PC-9 (cell line): ENCODE data around the gene SCLY. TPM values are rescaled to one million over a fixed set of nuclear protein-coding genes. Genes with fewer than 3 reads are reported as not detected.

ENCODE experiments used
- BruUV-seq: library from RNA; stranded (reverse); fragments of 400-500 nt; replicated peaks from 2 replicates; lab custom pipeline; 2021; lab: Mats Ljungman, UMichigan
- CTCF ChIA-PET: fragments of 300-600 bp; sonication (Branson Sonifier 250); formaldehyde crosslinking; loops from one replicate; lab custom pipeline; 2022; ENCODE audit warnings: antibody characterized with exemption; lab: Charles Lee
- POLR2A ChIA-PET: fragments of 300-600 bp; sonication (Branson Sonifier 250); formaldehyde crosslinking; loops from one replicate; lab custom pipeline; 2022; ENCODE audit warnings: antibody characterized with exemption; ENCODE audit not compliant: unreplicated experiment; lab: Charles Lee
- DNase-seq, 2 experiments: peaks; one replicate each; pipeline versions ENCODE4 v3.0.0 to v3.0.0-alpha.2; 2015 to 2022; ENCODE audit warnings: mixed read lengths in 1 of 2
- H2AFZ ChIP-seq: fragments of 200-600 bp; sonication (generic); 2 replicates; pipeline ENCODE4 v1.8.1; 2017; ENCODE audit warnings: antibody characterized with exemption
- H3F3A ChIP-seq: fragments of 200-600 bp; sonication (generic); 2 replicates; pipeline ENCODE4 v1.8.1; 2017; ENCODE audit warnings: antibody characterized with exemption, mild to moderate bottlenecking, low read depth; ENCODE audit not compliant: insufficient read depth
- H3K27ac ChIP-seq: fragments of 200-600 bp; sonication (generic); 2 replicates; pipeline ENCODE4 v1.6.1; 2016; ENCODE audit warnings: mixed run types
- H3K27me3 ChIP-seq: fragments of 200-600 bp; sonication (generic); 2 replicates; pipeline ENCODE4 v1.6.1; 2016; ENCODE audit warnings: low read depth, mixed run types; ENCODE audit not compliant: insufficient read depth
- H3K36me3 ChIP-seq: fragments of 200-600 bp; sonication (generic); 2 replicates; pipeline ENCODE4 v1.6.1; 2016; ENCODE audit warnings: low read depth, mixed run types
- H3K4me1 ChIP-seq: fragments of 200-600 bp; sonication (generic); replicated peaks from 2 replicates; pipeline ENCODE4 v1.6.1; 2016; ENCODE audit warnings: mixed run types; ENCODE audit not compliant: insufficient read depth
- H3K4me2 ChIP-seq: fragments of 200-600 bp; sonication (generic); 2 replicates; pipeline ENCODE4 v1.6.1; 2017; ENCODE audit warnings: mixed run types
- H3K4me3 ChIP-seq: fragments of 200-600 bp; sonication (generic); 2 replicates; pipeline ENCODE4 v1.6.1; 2016; ENCODE audit warnings: mixed run types
- H3K79me2 ChIP-seq: fragments of 200-600 bp; sonication (generic); 2 replicates; pipeline ENCODE4 v1.6.1; 2017; ENCODE audit warnings: low read depth, mixed run types
- H3K9me2 ChIP-seq: fragments of 200-600 bp; sonication (generic); 2 replicates; pipeline ENCODE4 v1.8.1; 2017; ENCODE audit warnings: mild to moderate bottlenecking; ENCODE audit not compliant: insufficient read depth
- H3K9me3 ChIP-seq: fragments of 200-600 bp; sonication (generic); 2 replicates; pipeline ENCODE4 v1.8.1; 2016; ENCODE audit warnings: low read depth; ENCODE audit not compliant: insufficient read depth
- H4K20me1 ChIP-seq: fragments of 200-600 bp; sonication (generic); 2 replicates; pipeline ENCODE4 v1.8.1; 2017; ENCODE audit not compliant: insufficient read depth
- EZH2 ChIP-seq: fragments of 200-600 bp; sonication (generic); IDR thresholded peaks from 2 replicates; pipeline ENCODE4 v1.8.0; 2017; ENCODE audit warnings: antibody characterized with exemption, low read depth
- intact Hi-C: fragments of 100-400 bp; cut with micrococcal nuclease; formaldehyde crosslinking; loops from one replicate; pipeline ENCODE4 v1.10.0; 2022; ENCODE audit not compliant: unreplicated experiment
- total RNA-seq: library from RNA; stranded (reverse); gene quantifications from 2 replicates; pipeline ENCODE4 v1.2.3, GENCODE V29; 2021
- TF ChIP-seq, protein P1 (sequence below): fragments of 200-600 bp; sonication (generic); conservative IDR thresholded peaks from 2 replicates; pipeline ENCODE4 v1.6.1; 2017; ENCODE audit warnings: mixed run types, antibody characterized with exemption, mild to moderate bottlenecking, moderate library complexity

SCLY gene
- total RNA-seq, 1 experiment from 2014 or later: 40.0 TPM

DNA sequence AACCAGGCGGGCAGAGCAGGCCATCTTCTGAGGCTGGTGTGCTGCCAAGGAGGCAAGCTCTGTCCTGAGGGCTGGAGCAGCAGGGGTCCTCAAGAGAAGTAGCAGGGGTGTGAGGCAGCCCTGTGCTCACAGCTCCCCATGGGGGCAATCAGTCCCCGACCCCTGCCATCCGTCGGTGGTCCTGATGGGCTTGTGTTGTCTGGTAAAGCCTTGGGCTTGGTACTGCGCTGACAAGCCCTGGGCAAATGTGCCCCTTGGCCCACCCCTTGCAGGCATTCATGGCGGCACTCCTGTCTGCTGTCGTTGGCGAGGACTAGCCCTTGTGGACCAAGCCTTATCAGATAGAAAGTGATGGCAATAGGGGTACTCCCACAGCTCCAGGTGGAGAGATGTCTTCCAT, 22.6 kb upstream of the SCLY start:
- Histone ChIP-seq H3K36me3 (peaks cover 24% of the 10 kb centered on the region), H4K20me1 (no peaks in the 10 kb centered on the region), H3K9me3 (no peaks in the 10 kb centered on the region), H3K27me3 (no peaks in the 10 kb centered on the region), H2AFZ (no peak overlapping the region), H3K4me1 (no peaks in the 10 kb centered on the region), H3K79me2 (no peaks in the 10 kb centered on the region), H3K9me2 (no peaks in the 10 kb centered on the region), H3K27ac (no peak overlapping the region), H3F3A (peaks cover 4% of the 10 kb centered on the region; the same call in 1 of the 2 replicates), H3K4me3 (no peak overlapping the region), H3K4me2 (no peak overlapping the region)
- POLR2A ChIA-PET: no interaction called here
- no peak for DNase-seq
- no TSS peak for BruUV-seq
- TF ChIP-seq, protein P1, sequence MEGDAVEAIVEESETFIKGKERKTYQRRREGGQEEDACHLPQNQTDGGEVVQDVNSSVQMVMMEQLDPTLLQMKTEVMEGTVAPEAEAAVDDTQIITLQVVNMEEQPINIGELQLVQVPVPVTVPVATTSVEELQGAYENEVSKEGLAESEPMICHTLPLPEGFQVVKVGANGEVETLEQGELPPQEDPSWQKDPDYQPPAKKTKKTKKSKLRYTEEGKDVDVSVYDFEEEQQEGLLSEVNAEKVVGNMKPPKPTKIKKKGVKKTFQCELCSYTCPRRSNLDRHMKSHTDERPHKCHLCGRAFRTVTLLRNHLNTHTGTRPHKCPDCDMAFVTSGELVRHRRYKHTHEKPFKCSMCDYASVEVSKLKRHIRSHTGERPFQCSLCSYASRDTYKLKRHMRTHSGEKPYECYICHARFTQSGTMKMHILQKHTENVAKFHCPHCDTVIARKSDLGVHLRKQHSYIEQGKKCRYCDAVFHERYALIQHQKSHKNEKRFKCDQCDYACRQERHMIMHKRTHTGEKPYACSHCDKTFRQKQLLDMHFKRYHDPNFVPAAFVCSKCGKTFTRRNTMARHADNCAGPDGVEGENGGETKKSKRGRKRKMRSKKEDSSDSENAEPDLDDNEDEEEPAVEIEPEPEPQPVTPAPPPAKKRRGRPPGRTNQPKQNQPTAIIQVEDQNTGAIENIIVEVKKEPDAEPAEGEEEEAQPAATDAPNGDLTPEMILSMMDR: no peak
- no peak for TF ChIP-seq EZH2
- intact Hi-C loops: no loop called here
- CTCF ChIA-PET: no interaction called here

DNA sequence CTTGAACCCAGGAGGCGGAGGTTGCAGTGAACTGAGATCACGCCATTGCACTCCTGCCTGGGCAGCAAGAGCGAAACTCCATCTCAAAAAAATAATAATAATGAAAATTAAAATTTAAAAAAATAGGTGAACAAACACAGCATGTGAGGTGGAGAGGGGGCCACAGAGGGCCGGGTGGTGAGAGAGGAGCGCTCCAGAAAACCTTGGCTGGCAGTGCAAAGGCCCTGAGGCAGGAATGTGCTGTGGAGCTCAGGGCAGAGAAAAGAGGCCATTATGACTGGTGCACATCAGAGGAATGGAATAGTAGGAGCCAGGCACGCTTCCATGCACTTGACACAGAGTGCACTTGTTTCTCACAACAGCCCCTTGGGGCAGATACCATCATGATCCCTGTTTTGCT, 21.6 kb upstream of the SCLY start:
- H2AFZ ChIP-seq: no peak overlapping the region
- no peak for TF ChIP-seq EZH2
- TF ChIP-seq, protein P1: no peak
- no peaks in the 10 kb centered on the region for H4K20me1 ChIP-seq
- H3K36me3 ChIP-seq: peaks cover 22% of the 10 kb centered on the region
- H3K4me1 ChIP-seq: no peaks in the 10 kb centered on the region
- H3F3A ChIP-seq: peaks cover 4% of the 10 kb centered on the region; the same call in 1 of the 2 replicates
- H3K79me2 ChIP-seq: no peaks in the 10 kb centered on the region
- no peak for DNase-seq
- no TSS peak for BruUV-seq
- no peaks in the 10 kb centered on the region for H3K9me2 ChIP-seq
- no peak overlapping the region for H3K4me2 ChIP-seq
- H3K27ac ChIP-seq: no peak overlapping the region
- no peaks in the 10 kb centered on the region for H3K27me3 ChIP-seq
- intact Hi-C loops: no loop called here
- ChIA-PET CTCF (no interaction called here), POLR2A (interaction anchor here (0.6 kb wide), 1 partner anchor 201 kb away, joined by 6 read pairs; the partner anchor contains the start of gene HES6)
- H3K4me3 ChIP-seq: no peak overlapping the region
- no peaks in the 10 kb centered on the region for H3K9me3 ChIP-seq

DNA sequence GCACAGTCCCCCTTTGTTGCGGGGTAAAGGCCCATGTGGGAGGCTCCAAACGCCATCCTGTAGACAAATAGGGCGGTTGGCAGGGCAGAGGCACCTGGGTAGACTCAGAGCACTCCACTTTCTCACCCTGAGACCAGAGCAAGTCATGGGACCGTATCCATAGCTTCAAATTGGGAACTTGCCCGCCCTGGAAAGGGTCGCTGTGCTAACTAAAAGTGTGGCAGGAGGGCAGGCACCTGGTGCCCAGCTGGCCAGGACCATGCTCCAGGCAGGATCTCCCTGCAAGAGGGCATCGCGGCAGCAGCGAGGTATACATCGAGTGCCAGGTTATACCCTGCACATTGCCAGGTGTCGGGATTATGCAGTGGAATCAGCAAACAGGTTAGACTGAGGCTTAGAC, 20.8 kb upstream of the SCLY start:
- peaks cover 22% of the 10 kb centered on the region for H3K36me3 ChIP-seq
- TF ChIP-seq EZH2: no peak
- TF ChIP-seq, protein P1: no peak
- no peaks in the 10 kb centered on the region for H3K9me2 ChIP-seq
- no peak overlapping the region for H3K4me3 ChIP-seq
- CTCF ChIA-PET: no interaction called here
- no peak for DNase-seq
- no peak overlapping the region for H3K4me2 ChIP-seq
- H4K20me1 ChIP-seq: no peaks in the 10 kb centered on the region
- intact Hi-C loops: no loop called here
- H3K9me3 ChIP-seq: no peaks in the 10 kb centered on the region
- peaks cover 4% of the 10 kb centered on the region; the same call in 1 of the 2 replicates for H3F3A ChIP-seq
- no peaks in the 10 kb centered on the region for H3K27me3 ChIP-seq
- H2AFZ ChIP-seq: no peak overlapping the region
- no TSS peak for BruUV-seq
- H3K79me2 ChIP-seq: no peaks in the 10 kb centered on the region
- no peak overlapping the region for H3K27ac ChIP-seq
- POLR2A ChIA-PET: interaction anchor here (0.6 kb wide), 1 partner anchor 200 kb away, joined by 6 read pairs; the partner anchor contains the start of gene HES6
- no peaks in the 10 kb centered on the region for H3K4me1 ChIP-seq
